GM18909 (cell line): ENCODE results near the gene PLGRKT.
"Not testable (repeated sequence)": the region's sequence is repeated elsewhere in the genome, so short reads cannot be mapped to it uniquely, and the experiment has no call there.

Source experiments
- ATAC-seq: cut with Tn5 transposase; IDR thresholded peaks from one replicate; pipeline ENCODE4 v1.9.1; 2021; ENCODE audit warnings: mild to moderate bottlenecking; ENCODE audit not compliant: unreplicated experiment, poor library complexity

PLGRKT gene

DNA sequence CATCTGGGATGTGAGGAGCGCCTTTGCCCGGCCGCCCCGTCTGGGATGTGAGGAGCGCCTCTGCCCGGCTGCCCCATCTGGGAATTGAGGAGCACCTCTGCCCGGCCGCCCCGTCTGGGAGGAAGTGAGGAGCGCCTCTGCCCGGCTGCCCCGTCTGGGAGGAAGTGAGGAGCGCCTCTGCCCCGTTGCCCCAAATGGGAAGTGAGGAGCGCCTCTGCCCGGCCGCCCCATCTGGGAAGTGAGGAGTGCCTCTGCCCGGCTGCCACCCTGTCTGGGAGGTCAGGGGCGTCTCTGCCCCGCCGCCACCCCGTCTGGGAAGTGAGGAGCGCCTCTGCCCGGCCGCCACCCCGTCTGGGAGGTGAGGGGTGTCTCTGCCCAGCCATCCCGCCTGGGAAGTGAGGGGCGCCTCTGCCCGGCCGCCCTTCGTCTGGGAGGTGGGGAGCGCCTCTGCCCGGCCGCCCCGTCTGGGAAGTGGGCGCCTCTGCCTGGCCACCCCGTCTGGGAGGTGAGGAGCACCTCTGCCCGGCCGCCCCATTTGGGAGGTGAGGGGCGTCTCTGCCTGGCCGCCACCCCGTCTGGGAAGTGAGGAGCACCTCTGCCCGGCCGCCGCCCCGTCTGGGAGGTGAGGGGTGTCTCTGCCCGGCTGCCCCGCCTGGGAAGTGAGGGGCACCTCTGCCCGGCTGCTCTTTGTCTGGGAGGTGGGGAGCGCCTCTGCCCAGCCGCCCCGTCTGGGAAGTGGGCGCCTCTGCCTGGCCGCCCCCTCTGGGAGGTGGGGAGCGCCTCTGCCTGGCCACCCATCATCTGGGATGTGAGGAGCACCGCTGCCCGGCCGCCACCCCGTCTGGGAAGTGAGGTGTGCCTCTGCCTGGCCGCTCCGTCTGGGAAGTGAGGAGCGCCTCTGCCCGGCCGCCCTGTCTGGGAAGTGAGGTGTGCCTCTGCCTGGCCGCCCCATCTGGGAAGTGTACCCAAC, 3.6 kb downstream of the PLGRKT start:
- not testable (repeated sequence) for ATAC-seq

GRCh38 chr9:5433328-5433727, 4.4 kb downstream of the PLGRKT start:
- not testable (repeated sequence) for ATAC-seq

GRCh38 chr9:5432890-5433289, 4.8 kb downstream of the PLGRKT start:
- ATAC-seq = not testable (repeated sequence)

DNA sequence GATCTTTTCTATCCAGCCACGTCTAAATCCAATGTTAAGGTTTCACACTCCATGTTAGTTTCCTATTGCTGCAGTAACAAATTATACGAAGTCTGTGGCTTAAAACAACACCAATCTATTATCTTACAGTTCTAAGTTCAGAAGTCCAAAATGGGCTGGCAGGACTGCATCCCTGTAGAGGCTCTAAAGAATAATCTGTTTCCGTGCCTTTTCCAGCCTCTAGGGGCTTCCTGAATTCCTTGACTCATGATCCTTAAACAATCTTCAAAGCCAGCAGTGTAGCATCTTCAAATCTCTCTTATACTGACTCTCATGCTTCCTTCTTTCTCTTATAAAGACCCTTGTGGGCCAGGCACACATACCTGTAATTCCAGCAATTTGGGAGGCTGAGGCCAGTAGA, 6.8 kb downstream of the PLGRKT start:
- ATAC-seq = no peak

DNA sequence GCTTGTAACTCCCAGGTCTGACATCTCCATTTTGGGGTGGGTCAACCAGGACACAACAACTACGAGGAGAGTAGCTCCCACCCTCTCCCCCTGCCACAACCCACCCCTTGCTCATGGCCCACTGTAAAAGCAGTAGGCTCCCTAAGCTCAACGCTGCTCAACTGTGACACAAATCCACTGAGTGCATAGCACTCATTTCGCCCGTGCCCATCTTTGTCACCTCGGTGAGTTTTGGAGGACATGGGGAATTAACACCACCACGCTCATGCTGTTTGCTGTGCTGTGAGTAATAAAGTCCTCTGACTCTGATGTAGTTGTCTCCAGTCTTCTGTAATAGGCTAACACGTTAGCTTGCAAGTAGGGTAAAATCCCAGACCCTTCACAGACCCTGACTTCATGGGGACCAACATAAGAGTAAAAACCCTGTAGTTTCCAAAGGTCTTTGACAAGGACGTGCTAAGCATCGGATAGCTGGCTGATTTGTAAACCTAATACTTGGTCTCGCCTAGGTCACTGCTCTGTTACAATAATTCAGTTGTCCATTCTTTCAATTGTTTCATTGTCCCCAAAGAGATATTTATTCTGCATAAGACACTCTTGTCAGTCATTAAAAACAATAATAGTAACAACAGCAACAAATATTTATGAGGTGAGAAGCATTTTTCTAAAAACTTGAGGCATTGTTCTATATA, 7.7 kb downstream of the PLGRKT start:
- no peak for ATAC-seq

GRCh38 chr9:5428794-5429528, 8.8 kb downstream of the PLGRKT start:
- no peak for ATAC-seq

- no peak for ATAC-seq
These were observed 9.6 kb downstream of the PLGRKT start for GRCh38 chr9:5428172-5428571.

- no peak for ATAC-seq
These were observed 10.7 kb downstream of the PLGRKT start for GRCh38 chr9:5427005-5427404.

GRCh38 chr9:5425006-5425628, 12.6 kb downstream of the PLGRKT start:
- ATAC-seq = no peak

- no peak for ATAC-seq
These were observed 15.4 kb downstream of the PLGRKT start for GRCh38 chr9:5422276-5422675.

GRCh38 chr9:5421163-5421562, 16.6 kb downstream of the PLGRKT start:
- ATAC-seq = no peak

DNA sequence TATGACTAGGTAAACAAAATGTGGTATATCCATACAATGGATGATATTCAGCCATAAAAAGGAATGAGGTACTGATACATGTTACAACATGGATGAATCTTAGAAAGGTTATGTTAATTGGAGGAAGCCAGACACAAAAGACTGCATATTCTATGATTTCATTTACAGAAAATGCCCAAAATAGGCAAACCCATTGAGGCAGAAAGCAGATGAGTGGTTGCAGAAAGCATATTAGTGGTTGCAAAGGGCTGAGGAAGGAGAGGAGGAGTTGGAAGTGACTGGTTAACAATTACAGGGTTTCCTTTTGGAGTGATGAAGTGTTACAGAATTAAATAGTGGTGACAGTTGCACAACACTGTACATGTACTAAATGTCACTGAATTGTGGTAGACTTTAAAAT, 17.7 kb downstream of the PLGRKT start:
- ATAC-seq = no peak

DNA sequence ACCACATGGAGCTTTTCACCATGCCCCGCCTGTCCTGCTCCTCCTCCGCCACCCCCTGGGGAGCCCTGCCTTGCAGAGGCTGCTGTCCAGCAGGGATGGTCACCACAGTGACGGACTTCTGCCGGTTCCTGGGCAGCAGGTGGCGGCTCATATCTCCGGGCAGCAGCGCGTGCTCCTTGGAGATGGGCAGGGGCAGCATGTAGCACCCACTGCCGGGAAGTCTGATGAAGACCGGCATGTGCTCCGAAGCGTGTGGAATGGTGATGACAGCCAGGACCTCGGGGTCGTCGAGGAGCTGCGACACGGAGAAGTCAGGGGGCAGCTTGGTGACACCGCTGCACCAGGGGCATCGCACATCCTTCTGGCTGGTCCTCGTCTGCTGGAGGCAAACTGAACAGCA, 19.2 kb downstream of the PLGRKT start:
- ATAC-seq = no peak

GRCh38 chr9:5416953-5417352, 20.8 kb downstream of the PLGRKT start:
- no peak for ATAC-seq

DNA sequence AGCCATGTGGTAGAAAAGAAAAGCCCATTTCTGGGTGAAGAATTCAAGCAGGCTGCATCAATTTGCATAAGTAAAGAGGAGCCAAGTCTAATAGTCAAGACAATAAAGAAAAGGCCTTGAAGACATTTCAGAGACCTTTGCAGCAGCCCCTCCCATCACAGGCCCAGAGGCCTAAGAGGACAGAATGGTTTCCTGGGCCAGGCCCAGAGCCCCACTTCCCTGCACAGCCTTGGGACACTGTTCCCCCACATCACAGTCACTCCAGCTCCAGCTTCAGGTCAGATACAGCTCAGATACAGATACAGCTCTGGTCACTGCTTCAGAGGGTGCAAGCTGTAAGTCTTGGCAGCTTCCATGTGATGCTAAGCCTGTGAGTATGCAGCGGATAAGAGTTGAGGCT, 29.1 kb downstream of the PLGRKT start:
- no peak for ATAC-seq

- ATAC-seq = no peak
These were observed 35.5 kb downstream of the PLGRKT start for GRCh38 chr9:5402217-5402616.

- not testable (repeated sequence) for ATAC-seq
These were observed 40.2 kb downstream of the PLGRKT start for GRCh38 chr9:5397547-5397946.

DNA sequence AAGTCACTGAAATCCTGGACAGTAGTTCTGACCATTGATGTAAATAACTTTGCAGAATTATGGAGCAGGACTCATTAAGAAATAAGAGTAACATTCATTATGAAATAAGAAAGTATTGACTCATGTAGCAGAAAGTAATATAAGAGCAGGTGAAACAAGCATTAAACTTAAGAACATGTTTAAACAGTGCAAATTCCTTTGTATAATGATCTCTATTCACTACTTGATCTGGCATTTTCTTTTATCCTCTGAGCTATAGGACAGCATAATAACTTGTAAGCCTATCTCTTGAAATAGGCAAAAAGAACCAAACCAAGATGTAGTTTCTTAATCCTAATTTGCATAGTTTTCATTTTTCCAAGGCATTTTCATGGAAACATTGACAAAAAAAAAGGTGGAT, 42.3 kb downstream of the PLGRKT start:
- no peak for ATAC-seq

- not testable (repeated sequence) for ATAC-seq
These were observed 43.7 kb downstream of the PLGRKT start for GRCh38 chr9:5393976-5394375.

DNA sequence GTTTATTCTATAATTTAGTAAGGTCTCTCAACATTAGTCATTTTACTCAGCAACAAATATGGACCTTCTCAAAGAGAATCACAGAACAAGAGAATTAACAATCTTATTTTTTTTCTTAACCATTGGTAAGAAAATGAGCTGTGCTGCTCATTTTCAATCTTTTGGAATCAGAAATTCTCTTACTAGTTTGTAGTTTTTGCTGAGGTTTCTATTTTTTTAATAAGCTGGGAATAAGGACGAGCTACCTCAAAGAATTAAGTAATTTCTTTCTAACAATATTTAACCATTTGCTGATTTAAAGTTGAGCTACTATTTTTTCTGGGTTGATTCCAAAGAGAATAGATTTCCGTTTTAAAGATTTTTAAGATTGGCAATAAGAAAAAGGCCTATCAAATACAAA, 44.2 kb downstream of the PLGRKT start:
- ATAC-seq = no peak
